ENCODE results near the gene ARHGAP10. TPM values are rescaled to one million over a fixed set of nuclear protein-coding genes. Genes with fewer than 3 reads are reported as not detected.

ARHGAP10 gene
- total and polyA plus RNA-seq, 10 of the 15 experiments (the other 5 are each of a cell fraction or from before 2014, with no cell fraction given): 1.3 to 25.8 (median 17.2) TPM

DNA sequence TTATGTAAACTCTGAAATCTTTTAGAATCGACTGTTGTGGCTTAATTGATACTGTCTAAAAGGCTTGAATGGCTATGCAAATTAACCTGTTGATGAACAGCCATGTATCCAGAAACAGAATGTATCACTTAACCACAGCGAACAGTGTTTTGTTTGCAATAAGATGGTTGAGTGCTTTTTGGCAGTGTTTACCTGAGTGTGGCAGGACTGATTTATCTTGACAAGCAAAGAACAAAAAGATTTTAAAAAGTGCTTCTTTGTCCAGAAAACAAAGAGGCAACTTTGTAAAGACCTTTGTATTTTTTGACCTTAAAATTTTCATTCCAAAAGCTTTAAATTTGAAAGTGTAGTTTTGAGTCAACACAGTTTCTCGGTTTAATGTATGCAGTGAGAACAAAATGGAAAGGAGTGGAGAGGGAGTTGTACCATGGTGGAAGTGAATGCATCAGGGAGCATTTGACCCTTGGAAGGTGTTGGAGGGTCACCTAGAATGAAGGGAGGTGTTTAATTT lies 18.0 kb downstream of the ARHGAP10 start (continued):
- TF ChIP-seq PBX3 (IDR thresholded peaks at IDR 0.05; ENCODE audit: insufficient replicate concordance, low read depth, low read length): peak; percentile 13
- no peak for TF ChIP-seq ZZZ3 (IDR thresholded peaks at IDR 0.05; ENCODE audit: control insufficient read depth, insufficient read length, low read depth)
- TF ChIP-seq RFX5 (IDR thresholded peaks at IDR 0.05; ENCODE audit: low read depth, low read length): no peak
- peak; percentile 67; the same call in 1 of the 2 replicates for TF ChIP-seq IKZF1 (conservative IDR thresholded peaks at IDR 0.05)
- no peak for TF ChIP-seq CEBPB (IDR thresholded peaks at IDR 0.05; ENCODE audit: borderline replicate concordance in 1 of 2, low read depth in 2 of 2, low read length in 2 of 2)
- TF ChIP-seq NR2F1 (conservative IDR thresholded peaks at IDR 0.05): peak; percentile 69; the same call in 1 of the 2 replicates
- peak; percentile 55 for TF ChIP-seq MEF2B (IDR thresholded peaks at IDR 0.05; ENCODE audit: partially characterized antibody, poor library complexity, severe bottlenecking)
- peak; percentile 36; the same call in 1 of the 2 replicates for TF ChIP-seq PAX5 (IDR thresholded peaks at IDR 0.05; ENCODE audit: borderline replicate concordance, low read depth, low read length)
- no peak for TF ChIP-seq ETV6 (conservative IDR thresholded peaks at IDR 0.05 in 1 of 2, IDR thresholded peaks at IDR 0.05 in 1 of 2; ENCODE audit: borderline replicate concordance in 1 of 2, low read depth in 1 of 2)
- peak; percentile 39 for TF ChIP-seq NFIC (IDR thresholded peaks at IDR 0.05; ENCODE audit: low read depth, low read length)
- no peak for TF ChIP-seq POLR2A (IDR thresholded peaks at IDR 0.05; ENCODE audit: low read depth, low read length)
- no peak for TF ChIP-seq CEBPZ (IDR thresholded peaks at IDR 0.05; ENCODE audit: low read depth, low read length)
- TF ChIP-seq, protein P1, sequence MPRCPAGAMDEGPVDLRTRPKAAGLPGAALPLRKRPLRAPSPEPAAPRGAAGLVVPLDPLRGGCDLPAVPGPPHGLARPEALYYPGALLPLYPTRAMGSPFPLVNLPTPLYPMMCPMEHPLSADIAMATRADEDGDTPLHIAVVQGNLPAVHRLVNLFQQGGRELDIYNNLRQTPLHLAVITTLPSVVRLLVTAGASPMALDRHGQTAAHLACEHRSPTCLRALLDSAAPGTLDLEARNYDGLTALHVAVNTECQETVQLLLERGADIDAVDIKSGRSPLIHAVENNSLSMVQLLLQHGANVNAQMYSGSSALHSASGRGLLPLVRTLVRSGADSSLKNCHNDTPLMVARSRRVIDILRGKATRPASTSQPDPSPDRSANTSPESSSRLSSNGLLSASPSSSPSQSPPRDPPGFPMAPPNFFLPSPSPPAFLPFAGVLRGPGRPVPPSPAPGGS (IDR thresholded peaks at IDR 0.05; ENCODE audit: borderline replicate concordance, insufficient read depth, low read depth, low read length, poor library complexity, severe bottlenecking): no peak
- TF ChIP-seq MTA3 (IDR thresholded peaks at IDR 0.05; ENCODE audit: borderline replicate concordance, low read length): no peak
- no peak for TF ChIP-seq HDGF (IDR thresholded peaks at IDR 0.05)
- no peak for TF ChIP-seq YBX1 (IDR thresholded peaks at IDR 0.05)
- no peak for TF ChIP-seq HDAC2 (IDR thresholded peaks at IDR 0.05)
- peak in 1 of 2 experiments; percentile 67; a peak in 2 of 4 replicates for TF ChIP-seq BHLHE40 (IDR thresholded peaks at IDR 0.05; ENCODE audit: borderline replicate concordance in 1 of 2, low read depth in 2 of 2, low read length in 1 of 2)
- no peak for TF ChIP-seq NRF1 (conservative IDR thresholded peaks at IDR 0.05; ENCODE audit: low read depth, low read length)
- no peak for TF ChIP-seq JUND (IDR thresholded peaks at IDR 0.05; ENCODE audit: low read depth, low read length)
- no peak for TF ChIP-seq HSF1 (IDR thresholded peaks at IDR 0.05; ENCODE audit: low read depth, low read length)
- TF ChIP-seq MTA2 (IDR thresholded peaks at IDR 0.05; ENCODE audit: low read depth): peak; percentile 60
- TF ChIP-seq EP300 (IDR thresholded peaks at IDR 0.05; ENCODE audit: borderline replicate concordance in 1 of 2, control insufficient read depth in 1 of 2, low read depth in 2 of 2, low read length in 2 of 2): peak; percentile 29 to 73; a peak in 2 of 4 replicates
- no peak for TF ChIP-seq STAT3 (IDR thresholded peaks at IDR 0.05; ENCODE audit: low read depth, low read length)

Data from GM12878 (cell line).